PC-9 (cell line): ENCODE measurements around the gene CAB39L.

Source experiments
- CTCF ChIP-seq: fragments of 200-600 bp; sonication (generic); conservative IDR thresholded peaks from 2 replicates; pipeline ENCODE4 v1.6.1; 2017; ENCODE audit warnings: mixed run types, antibody characterized with exemption, mild to moderate bottlenecking, moderate library complexity
- EZH2 ChIP-seq: fragments of 200-600 bp; sonication (generic); IDR thresholded peaks from 2 replicates; pipeline ENCODE4 v1.8.0; 2017; ENCODE audit warnings: antibody characterized with exemption, low read depth

DNA sequence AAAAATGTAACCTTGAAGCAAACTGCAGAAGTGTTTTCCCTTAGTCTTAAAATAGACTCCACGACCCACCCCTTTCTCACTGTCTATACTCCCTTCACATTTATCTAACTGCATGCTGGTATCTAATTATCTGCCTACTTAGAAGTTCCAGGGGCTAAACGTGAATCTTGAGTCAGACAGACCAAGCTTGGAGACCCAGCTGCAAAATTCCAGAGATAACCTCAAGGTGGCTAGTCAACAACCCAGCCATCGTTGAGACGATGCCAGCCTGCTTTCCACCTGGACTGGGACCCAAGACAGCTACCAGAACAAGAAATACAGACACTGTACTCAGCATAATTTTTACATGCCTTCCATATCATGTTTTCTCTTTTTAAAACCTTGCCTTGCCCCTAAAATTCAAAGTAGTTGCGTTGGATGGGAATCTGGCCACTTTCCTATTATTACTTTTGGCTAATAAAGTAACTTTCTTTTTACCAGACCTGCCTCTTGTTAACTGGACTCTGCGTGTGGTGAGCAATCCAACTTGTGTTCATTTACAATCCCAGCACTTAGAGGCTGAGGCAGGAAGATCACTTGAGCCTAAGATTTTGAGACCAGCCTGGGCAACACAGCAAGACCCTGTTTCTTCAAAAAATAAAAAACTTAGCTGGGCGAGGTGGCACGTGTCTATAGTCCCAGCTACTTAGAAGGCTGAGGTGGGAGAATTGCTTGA is 113.9 kb downstream of the CAB39L start:
- no peak for TF ChIP-seq CTCF
- no peak for TF ChIP-seq EZH2
